Activated naive CD4-positive, alpha-beta T cell treated with anti-CD3 and anti-CD28 coated beads for 36 hours (primary cell): ENCODE data around the gene MEF2B. TPM values are rescaled to one million over a fixed set of nuclear protein-coding genes. Genes with fewer than 3 reads are reported as not detected.
"Not testable (repeated sequence)": the region's sequence is repeated elsewhere in the genome, so short reads cannot be mapped to it uniquely, and the experiment has no call there.

ENCODE experiments used
- CTCF ChIA-PET: fragments of 350-600 bp; sonication (Branson Sonifier 250); formaldehyde crosslinking; loops from one replicate; lab custom pipeline; 2021; ENCODE audit warnings: antibody characterized with exemption; lab: Charles Lee
- DNase-seq: peaks from one replicate; pipeline ENCODE4 v3.0.0-alpha.2; 2020
- H3K27ac Mint-ChIP-seq: one replicate; pipeline ENCODE4 v1.8.0; 2021; ENCODE audit warnings: mild to moderate bottlenecking, mixed read lengths
- H3K27me3 Mint-ChIP-seq: one replicate; pipeline ENCODE4 v1.8.0; 2021; ENCODE audit warnings: low read depth, mixed read lengths
- H3K36me3 Mint-ChIP-seq: one replicate; pipeline ENCODE4 v1.8.0; 2021; ENCODE audit warnings: low read depth, mixed read lengths
- H3K4me1 Mint-ChIP-seq: one replicate; pipeline ENCODE4 v1.8.0; 2021; ENCODE audit warnings: low read depth, mixed read lengths
- H3K4me3 Mint-ChIP-seq: one replicate; pipeline ENCODE4 v1.8.0; 2021; ENCODE audit warnings: mild to moderate bottlenecking, moderate library complexity, mixed read lengths
- H3K9me3 Mint-ChIP-seq: one replicate; pipeline ENCODE4 v1.8.0; 2021; ENCODE audit warnings: mixed read lengths
- intact Hi-C: fragments of 100-400 bp; cut with micrococcal nuclease; formaldehyde crosslinking; loops from one replicate; pipeline ENCODE4 v1.15.1; 2023
- total RNA-seq, 2 experiments: library from RNA; stranded (reverse); gene quantifications; one replicate each; pipeline ENCODE4 v1.2.3, GENCODE V29; 2021

Gene MEF2B
- total RNA-seq, 2 experiments from 2014 or later = 3.1 to 4.6 TPM

DNA sequence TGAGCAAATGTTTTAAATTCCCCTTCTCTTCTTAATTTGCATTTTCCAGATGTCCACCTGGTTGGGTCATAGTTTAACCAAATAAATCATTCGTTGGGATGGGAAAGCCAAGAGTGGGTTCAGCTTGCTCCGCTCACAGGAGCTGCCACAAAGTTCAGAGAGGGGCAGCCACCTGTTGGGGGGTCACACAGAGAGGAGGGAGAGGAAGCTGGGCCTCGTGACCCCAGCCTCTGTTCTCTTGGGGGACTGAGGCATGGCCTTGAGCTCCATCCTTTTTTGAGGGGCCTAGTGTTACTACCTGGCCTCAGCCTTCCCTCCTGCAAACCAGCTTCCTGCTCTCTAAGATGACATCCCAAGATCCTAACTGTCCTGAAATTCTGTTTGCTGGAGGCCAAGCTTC lies 2.5 kb downstream of the MEF2B start:
- intact Hi-C loops = no loop called here
- Mint-ChIP-seq H3K27me3 (no peaks in the 10 kb centered on the region), H3K4me1 (peaks cover 11% of the 10 kb centered on the region), H3K27ac (no peak overlapping the region), H3K4me3 (no peak overlapping the region), H3K36me3 (no peaks in the 10 kb centered on the region), H3K9me3 (no peaks in the 10 kb centered on the region)
- CTCF ChIA-PET = no interaction called here
- DNase-seq = no peak

DNA sequence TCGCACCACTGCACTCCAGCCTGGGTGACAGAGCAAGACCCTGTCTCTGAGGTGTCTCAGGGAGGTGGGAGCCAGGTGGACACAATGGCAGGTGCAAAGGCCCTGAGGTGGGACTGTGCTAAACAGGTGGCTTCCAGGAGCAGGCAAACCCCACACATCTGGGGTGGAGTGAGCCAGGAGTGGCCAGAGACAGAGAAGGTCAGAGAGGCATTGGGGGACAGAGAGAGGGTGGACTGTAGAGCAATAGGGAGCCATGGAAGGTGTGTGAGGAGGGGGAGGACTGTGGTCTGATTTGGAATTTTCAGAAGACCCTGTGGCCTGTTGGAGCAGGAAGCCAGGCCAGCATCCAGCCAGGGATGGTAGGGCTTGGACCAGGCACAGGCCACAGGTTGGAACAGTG lies 4.7 kb downstream of the MEF2B start:
- CTCF ChIA-PET = interaction anchor here (1.5 kb wide), 1 partner anchor 9 kb away, joined by 3 read pairs; no protein-coding TSS in a partner anchor
- Mint-ChIP-seq H3K4me3 (no peak overlapping the region), H3K27me3 (no peaks in the 10 kb centered on the region), H3K9me3 (no peaks in the 10 kb centered on the region), H3K27ac (no peak overlapping the region), H3K4me1 (peaks cover 9% of the 10 kb centered on the region), H3K36me3 (no peaks in the 10 kb centered on the region)
- intact Hi-C loops = no loop called here
- no peak for DNase-seq

DNA sequence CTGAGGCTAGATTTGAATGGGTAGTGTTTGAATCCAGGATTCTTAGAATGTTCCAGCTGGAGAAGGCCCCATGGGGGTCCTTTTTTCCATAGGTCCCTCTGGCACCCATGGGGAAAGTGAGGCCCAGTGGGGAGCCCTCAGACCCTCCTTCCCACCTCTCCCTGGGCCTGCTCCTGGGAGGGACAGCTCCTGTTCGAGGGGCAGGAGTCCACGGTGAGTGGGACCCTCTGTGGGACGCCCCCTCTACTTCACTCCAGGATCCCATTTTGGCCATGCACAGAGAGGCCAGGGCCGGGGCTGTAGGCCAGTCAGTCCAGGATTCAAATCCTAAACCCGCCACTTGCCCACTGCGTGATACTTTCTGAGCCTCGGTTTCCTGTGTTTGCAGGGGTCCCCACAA lies 7.6 kb downstream of the MEF2B start:
- CTCF ChIA-PET = no interaction called here
- Mint-ChIP-seq H3K27me3 (no peaks in the 10 kb centered on the region), H3K36me3 (no peaks in the 10 kb centered on the region), H3K4me3 (no peak overlapping the region), H3K4me1 (peaks cover 3% of the 10 kb centered on the region), H3K9me3 (no peaks in the 10 kb centered on the region), H3K27ac (no peak overlapping the region)
- DNase-seq = no peak
- intact Hi-C loops = no loop called here

DNA sequence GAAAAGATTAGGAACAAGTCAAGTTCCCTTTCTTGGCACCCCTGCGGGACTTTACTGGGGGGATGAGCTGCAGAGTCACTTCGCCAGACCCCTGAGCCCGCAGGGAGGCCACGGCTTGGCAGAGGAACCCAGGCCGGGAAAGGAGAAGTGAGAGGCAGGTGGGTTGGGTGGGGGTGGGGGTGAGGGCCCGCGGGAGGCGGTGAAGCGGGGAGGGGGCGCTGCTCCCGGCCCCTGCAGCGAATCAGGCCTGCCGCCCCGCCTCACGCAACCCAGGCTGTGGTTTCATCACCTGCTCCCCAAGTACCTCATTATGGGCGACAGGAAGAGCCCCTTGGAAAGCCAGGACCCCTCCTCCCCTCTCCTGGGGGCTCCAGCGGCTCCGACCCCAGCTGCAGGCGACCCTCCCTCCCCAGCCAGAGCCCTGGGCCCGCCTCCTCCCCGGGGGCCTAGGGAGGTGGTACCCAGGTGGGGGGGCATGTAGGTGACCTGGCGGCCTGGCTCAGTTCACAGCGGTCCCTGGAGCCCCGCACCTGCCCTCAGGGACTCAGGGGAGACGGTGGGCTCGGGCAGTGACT lies 9.5 kb downstream of the MEF2B start:
- Mint-ChIP-seq H3K4me1 (peaks cover 3% of the 10 kb centered on the region), H3K4me3 (no peak overlapping the region), H3K27me3 (no peaks in the 10 kb centered on the region), H3K27ac (no peak overlapping the region), H3K9me3 (no peaks in the 10 kb centered on the region), H3K36me3 (peaks cover 3% of the 10 kb centered on the region)
- CTCF ChIA-PET = interaction anchor here (0.5 kb wide), 2 partner anchors 23 to 640 kb away, joined by 3 to 4 read pairs; no protein-coding TSS in a partner anchor
- no peak for DNase-seq
- intact Hi-C loops = no loop called here

DNA sequence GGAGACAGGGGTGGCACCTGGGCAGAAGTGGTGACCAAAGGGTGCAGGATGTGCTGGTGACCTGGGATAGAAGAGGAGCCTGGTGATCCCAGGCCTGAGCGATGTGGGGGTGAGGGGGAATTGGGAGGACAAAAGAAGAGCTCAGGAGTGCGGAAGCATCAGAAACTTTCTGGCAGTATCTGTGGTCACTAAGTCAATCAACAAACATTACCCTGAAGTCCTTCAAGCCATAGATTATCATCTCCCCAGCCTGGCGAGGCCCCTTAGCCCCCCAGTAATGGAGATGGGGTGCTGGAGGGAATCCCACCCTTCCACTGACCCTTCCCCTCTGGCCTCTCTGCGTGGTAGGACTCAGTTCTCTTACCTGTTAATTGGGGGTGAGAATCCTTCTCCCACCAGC lies 10.5 kb downstream of the MEF2B start:
- Mint-ChIP-seq H3K27ac (no peak overlapping the region), H3K36me3 (peaks cover 5% of the 10 kb centered on the region), H3K4me1 (peaks cover 3% of the 10 kb centered on the region), H3K4me3 (no peak overlapping the region), H3K27me3 (no peaks in the 10 kb centered on the region), H3K9me3 (no peaks in the 10 kb centered on the region)
- CTCF ChIA-PET = interaction anchor here (1.4 kb wide), 1 partner anchor 15 kb away, joined by 4 read pairs; no protein-coding TSS in a partner anchor
- DNase-seq = no peak
- intact Hi-C loops = no loop called here

DNA sequence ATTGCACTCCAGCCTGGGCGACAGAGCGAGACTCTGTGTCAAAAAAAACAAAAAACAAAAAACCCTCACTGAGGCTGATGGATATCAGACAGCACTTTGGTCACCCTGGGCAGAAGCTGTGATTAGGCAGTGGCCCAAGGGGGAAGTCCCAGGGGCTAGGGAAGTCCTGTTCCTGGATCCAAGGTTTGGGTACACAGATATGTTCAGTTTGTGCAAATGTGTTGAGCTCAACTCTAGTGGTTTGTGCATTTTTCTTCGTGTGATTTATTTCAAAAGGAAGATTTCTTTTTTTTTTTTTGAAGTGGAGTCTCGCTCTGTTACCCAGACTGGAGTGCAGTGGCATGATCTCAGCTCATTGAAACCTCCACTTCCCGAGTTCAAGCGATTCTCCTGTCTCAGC lies 12.3 kb downstream of the MEF2B start:
- Mint-ChIP-seq H3K27me3 (no peaks in the 10 kb centered on the region), H3K4me3 (no peak overlapping the region), H3K9me3 (no peaks in the 10 kb centered on the region), H3K27ac (no peak overlapping the region), H3K4me1 (peaks cover 3% of the 10 kb centered on the region), H3K36me3 (peaks cover 5% of the 10 kb centered on the region)
- intact Hi-C loops = no loop called here
- CTCF ChIA-PET = interaction anchor here (0.6 to 5.3 kb wide), 5 partner anchors 11 to 538 kb away, joined by 3 to 30 read pairs (median 3); no protein-coding TSS in a partner anchor
- DNase-seq = no peak

DNA sequence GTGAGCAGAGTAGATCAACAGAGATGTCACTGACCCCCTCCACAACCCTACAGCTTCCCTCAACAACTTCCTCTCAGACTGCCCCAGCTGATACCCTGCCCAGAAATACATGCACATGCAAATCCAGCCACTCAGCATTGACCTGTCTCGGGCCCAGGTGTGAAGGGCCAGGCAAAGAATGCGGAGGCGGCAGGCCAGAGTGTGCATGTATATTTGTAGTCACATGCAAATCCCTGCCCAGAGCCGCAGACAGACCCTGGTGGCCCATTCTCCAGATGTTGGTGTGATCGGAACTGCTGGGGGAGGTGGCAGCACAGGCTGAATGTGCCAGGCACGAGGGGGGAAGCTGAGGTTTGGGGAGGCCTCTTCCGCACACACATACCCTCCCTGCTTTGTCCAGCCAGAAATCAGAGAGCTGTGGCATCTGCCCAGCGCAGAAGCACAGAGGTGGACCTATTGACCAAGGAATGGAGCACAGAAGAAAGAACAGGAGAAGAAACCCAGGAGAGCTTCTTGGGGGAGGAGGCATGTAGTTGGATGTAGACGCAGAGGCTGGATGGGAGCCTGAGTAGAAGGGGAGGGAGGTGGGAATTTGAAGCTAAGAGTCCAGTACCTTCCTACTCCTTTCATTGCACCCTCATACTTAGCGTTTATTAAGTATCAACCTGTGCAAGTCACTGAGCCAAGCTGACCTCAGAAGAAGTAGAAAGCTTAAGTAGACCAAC lies 14.4 kb downstream of the MEF2B start:
- intact Hi-C loops = no loop called here
- H3K27me3 Mint-ChIP-seq = no peaks in the 10 kb centered on the region
- H3K9me3 Mint-ChIP-seq = no peaks in the 10 kb centered on the region
- CTCF ChIA-PET = interaction anchor here (0.8 to 5.3 kb wide), 4 partner anchors 8 to 69 kb away, joined by 4 to 30 read pairs (median 5); no protein-coding TSS in a partner anchor
- H3K36me3 Mint-ChIP-seq = peaks cover 5% of the 10 kb centered on the region
- H3K4me1 Mint-ChIP-seq = no peaks in the 10 kb centered on the region
- no peak overlapping the region for H3K27ac Mint-ChIP-seq
- DNase-seq = no peak
- H3K4me3 Mint-ChIP-seq = no peak overlapping the region

DNA sequence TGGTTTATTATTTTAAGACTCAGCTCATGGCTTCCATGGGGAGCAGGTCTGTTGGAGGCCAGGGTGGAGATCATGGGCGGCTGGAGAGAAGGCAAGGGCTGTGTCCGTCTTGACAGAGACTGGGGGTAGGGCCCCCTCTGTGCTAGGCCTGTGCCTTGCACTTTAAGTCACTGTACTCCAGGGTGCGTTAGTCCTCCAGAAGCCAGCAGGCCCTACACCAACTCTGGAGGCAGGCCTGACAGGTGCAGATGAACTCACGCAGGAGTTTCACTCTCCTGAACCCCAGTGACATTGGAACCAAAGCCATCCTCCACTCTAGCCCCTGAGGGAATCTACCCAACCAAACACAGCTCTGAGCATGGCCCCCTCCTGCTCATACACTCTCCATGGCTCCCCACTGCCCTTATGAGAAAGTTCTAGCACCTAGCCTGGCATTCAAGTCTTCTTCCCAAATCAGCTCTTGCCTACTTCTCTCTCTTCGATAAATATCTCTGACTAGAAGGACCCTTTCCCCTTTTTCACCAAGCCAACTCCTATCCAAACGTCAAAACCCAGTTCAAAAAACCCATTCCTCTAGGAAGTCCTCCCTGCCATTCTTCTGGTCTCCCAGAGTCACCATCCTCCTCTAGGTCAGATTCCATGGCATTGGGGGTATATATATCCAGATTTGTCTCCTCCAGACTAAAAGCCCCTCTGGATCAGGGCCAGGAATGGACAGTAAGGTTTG lies 15.1 kb downstream of the MEF2B start:
- H3K27ac Mint-ChIP-seq = no peak overlapping the region
- H3K36me3 Mint-ChIP-seq = peaks cover 5% of the 10 kb centered on the region
- H3K4me1 Mint-ChIP-seq = no peaks in the 10 kb centered on the region
- no peak overlapping the region for H3K4me3 Mint-ChIP-seq
- H3K27me3 Mint-ChIP-seq = no peaks in the 10 kb centered on the region
- no peak for DNase-seq
- H3K9me3 Mint-ChIP-seq = no peaks in the 10 kb centered on the region
- intact Hi-C loops = no loop called here
- CTCF ChIA-PET = interaction anchor here (1.7 to 5.3 kb wide), 2 partner anchors 9 to 21 kb away, joined by 4 to 30 read pairs; no protein-coding TSS in a partner anchor

DNA sequence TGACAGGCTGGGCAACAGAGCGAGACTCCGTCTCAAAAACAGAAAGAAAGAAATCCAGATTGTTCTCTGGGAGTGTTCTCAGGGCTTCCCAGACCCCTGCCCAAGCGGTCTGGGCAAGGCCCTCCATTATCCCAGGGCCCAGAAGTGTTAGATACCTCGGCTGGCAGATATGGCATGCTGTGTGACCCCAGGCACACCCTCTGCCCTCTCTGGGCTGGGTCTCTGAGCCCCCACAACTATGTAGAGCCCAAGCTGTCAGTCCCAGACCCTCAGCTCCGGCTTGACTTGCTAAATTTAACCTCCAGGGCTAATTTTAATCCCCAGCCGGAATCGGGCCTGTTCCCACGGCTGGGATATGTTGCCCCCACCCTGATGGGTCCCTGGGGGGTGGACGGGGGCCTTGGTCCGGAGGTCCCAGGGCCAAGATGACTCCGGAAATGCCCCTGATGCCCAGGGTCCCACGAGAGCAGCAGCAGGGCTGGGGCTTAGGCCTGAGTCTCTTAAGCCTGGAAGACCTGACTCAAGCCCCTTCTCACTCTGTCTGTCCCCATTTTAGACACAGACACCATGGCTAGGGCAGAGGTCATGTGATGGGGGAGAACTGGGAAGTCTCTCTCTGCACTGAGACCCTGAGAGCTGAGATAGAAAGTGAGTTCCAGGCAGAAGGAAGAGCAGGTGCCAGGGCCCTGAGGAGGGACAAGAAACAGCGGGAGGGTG lies 17.2 kb downstream of the MEF2B start:
- intact Hi-C loops = no loop called here
- Mint-ChIP-seq H3K27ac (no peak overlapping the region), H3K9me3 (no peaks in the 10 kb centered on the region), H3K4me3 (no peak overlapping the region), H3K4me1 (no peaks in the 10 kb centered on the region), H3K27me3 (no peaks in the 10 kb centered on the region), H3K36me3 (peaks cover 5% of the 10 kb centered on the region)
- CTCF ChIA-PET = interaction anchor here (0.6 to 5.3 kb wide), 3 partner anchors 23 to 256 kb away, joined by 3 to 30 read pairs (median 3); no protein-coding TSS in a partner anchor
- no peak for DNase-seq

DNA sequence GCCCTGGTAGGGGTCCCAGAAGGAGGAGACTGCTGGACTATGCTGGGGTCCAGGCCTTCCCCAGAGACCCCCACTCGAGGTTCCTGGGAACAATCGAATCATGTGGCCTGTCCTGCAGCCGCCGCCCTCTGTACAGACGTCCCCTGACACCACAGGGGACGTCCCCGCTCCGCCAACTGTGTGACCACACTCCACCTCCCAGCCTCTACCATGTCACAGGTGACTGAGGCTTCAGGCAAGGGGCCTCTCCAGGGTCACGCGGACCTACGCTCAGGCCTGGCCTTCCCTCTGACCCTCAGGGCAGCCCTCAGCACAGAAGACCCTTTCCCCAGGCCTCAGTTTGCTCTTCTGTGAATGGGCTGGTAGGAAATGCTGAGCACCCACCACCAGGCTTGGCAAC lies 18.6 kb downstream of the MEF2B start:
- no peak for DNase-seq
- intact Hi-C loops = no loop called here
- peaks cover 5% of the 10 kb centered on the region for H3K36me3 Mint-ChIP-seq
- H3K4me3 Mint-ChIP-seq = no peak overlapping the region
- H3K27ac Mint-ChIP-seq = no peak overlapping the region
- H3K9me3 Mint-ChIP-seq = no peaks in the 10 kb centered on the region
- CTCF ChIA-PET = no interaction called here
- H3K4me1 Mint-ChIP-seq = no peaks in the 10 kb centered on the region
- no peaks in the 10 kb centered on the region for H3K27me3 Mint-ChIP-seq

DNA sequence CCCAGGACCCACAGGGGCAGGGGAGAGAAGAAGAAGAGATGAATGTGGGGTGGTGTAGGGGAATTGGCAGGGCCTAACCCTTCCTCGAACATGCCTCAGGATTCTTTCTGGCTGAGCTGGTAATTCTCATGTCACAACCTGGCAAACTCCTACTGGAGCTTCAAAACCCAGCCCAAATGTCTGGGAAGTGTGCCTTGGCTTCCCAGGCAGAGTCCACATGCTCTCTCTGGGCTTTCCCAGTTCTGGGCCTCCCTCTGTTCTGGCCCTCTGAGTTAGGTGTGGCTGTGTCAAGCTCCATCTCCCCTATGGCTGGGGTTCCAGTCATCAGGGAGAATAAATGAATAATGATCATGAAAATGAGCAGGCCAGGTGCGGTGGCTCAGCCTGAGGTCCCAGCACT lies 20.6 kb downstream of the MEF2B start:
- CTCF ChIA-PET = no interaction called here
- Mint-ChIP-seq H3K4me1 (no peaks in the 10 kb centered on the region), H3K27me3 (no peaks in the 10 kb centered on the region), H3K4me3 (no peak overlapping the region), H3K36me3 (no peaks in the 10 kb centered on the region), H3K9me3 (no peaks in the 10 kb centered on the region), H3K27ac (no peak overlapping the region)
- intact Hi-C loops = no loop called here
- DNase-seq = no peak

DNA sequence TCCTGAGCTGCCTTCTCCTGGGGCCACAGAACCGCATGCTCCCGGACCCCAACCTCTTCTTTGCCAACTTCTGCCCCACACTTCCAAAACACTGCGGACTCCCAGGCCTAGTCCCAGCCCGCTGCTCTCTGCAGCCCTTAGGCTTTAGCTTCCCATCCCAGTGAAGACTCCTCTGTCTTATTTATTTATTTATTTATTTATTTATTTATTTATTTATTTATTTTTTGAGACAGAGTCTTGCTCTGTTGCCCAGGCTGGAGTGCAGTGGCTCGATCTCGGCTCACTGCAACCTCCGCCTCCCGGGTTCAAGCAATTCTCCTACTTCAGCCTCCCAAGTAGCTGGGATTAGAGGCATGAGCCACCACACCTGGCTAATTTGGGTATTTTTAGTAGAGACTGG lies 21.6 kb downstream of the MEF2B start:
- intact Hi-C loops, H3K4me1 Mint-ChIP-seq, H3K27me3 Mint-ChIP-seq, H3K9me3 Mint-ChIP-seq, DNase-seq, H3K27ac Mint-ChIP-seq, H3K36me3 Mint-ChIP-seq, H3K4me3 Mint-ChIP-seq: not testable (repeated sequence)
- CTCF ChIA-PET = interaction anchor here (0.6 to 3.3 kb wide), 5 partner anchors 8 to 96 kb away, joined by 3 to 27 read pairs (median 6); no protein-coding TSS in a partner anchor
